ENCODE measurements around the gene BMF. TPM values are rescaled to one million over a fixed set of nuclear protein-coding genes. Genes with fewer than 3 reads are reported as not detected.
"Not testable (repeated sequence)": the region's sequence is repeated elsewhere in the genome, so short reads cannot be mapped to it uniquely, and the experiment has no call there.

The BMF gene
- total RNA-seq, 2 experiments from 2014 or later = 20.6 to 24.6 TPM

GRCh38 chr15:40085266-40085665 lies 23.4 kb downstream of the BMF start:
- POLR2A ChIA-PET = interaction anchor here (1.2 kb wide), 1 partner anchor 12 kb away, joined by 3 read pairs; no protein-coding TSS in a partner anchor
- ATAC-seq (ENCODE audit: low read depth) = no peak
- no peaks in the 10 kb centered on the region for H3K36me3 Mint-ChIP-seq
- peaks cover 19% of the 10 kb centered on the region for H3K4me1 Mint-ChIP-seq
- no peak overlapping the region for H3K4me3 Mint-ChIP-seq
- no peaks in the 10 kb centered on the region for H3K9me3 Mint-ChIP-seq
- DNase-seq = no peak
- H3K27me3 Mint-ChIP-seq = peaks cover 33% of the 10 kb centered on the region
- H3K27ac Mint-ChIP-seq = no peak overlapping the region

GRCh38 chr15:40084650-40085049 lies 24.0 kb downstream of the BMF start:
- Mint-ChIP-seq H3K27me3 (peaks cover 33% of the 10 kb centered on the region), H3K9me3 (no peaks in the 10 kb centered on the region), H3K36me3 (no peaks in the 10 kb centered on the region), H3K4me3 (no peak overlapping the region), H3K4me1 (peaks cover 19% of the 10 kb centered on the region), H3K27ac (no peak overlapping the region)
- no peak for DNase-seq
- no peak for ATAC-seq (ENCODE audit: low read depth)
- POLR2A ChIA-PET = interaction anchor here (1.2 kb wide), 1 partner anchor 12 kb away, joined by 3 read pairs; no protein-coding TSS in a partner anchor

- Mint-ChIP-seq H3K4me1 (peaks cover 19% of the 10 kb centered on the region), H3K27me3 (peaks cover 37% of the 10 kb centered on the region)
- POLR2A ChIA-PET = no interaction called here
Observed at GRCh38 chr15:40082195-40082883, 26.3 kb downstream of the BMF start.

GRCh38 chr15:40081691-40082194 lies 26.9 kb downstream of the BMF start:
- H3K27me3 Mint-ChIP-seq = peaks cover 37% of the 10 kb centered on the region
- H3K4me1 Mint-ChIP-seq = peaks cover 19% of the 10 kb centered on the region
- H3K4me3 Mint-ChIP-seq = peak overlapping the region; percentile 65
- peak; percentile 64 for ATAC-seq (ENCODE audit: low read depth)
- H3K27ac Mint-ChIP-seq = no peak overlapping the region
- POLR2A ChIA-PET = no interaction called here
- DNase-seq = no peak
- H3K36me3 Mint-ChIP-seq = no peaks in the 10 kb centered on the region
- H3K9me3 Mint-ChIP-seq = no peaks in the 10 kb centered on the region

More at GRCh38 chr15:40082195-40082883, 26.3 kb downstream of the BMF start:
- H3K36me3 Mint-ChIP-seq = no peaks in the 10 kb centered on the region
- no peak overlapping the region for H3K4me3 Mint-ChIP-seq
- no peak for DNase-seq
- H3K27ac Mint-ChIP-seq = peak overlapping the region; percentile 45
- ATAC-seq (ENCODE audit: low read depth) = no peak
- H3K9me3 Mint-ChIP-seq = no peaks in the 10 kb centered on the region

- H3K36me3 Mint-ChIP-seq = no peaks in the 10 kb centered on the region
- H3K9me3 Mint-ChIP-seq = no peaks in the 10 kb centered on the region
- POLR2A ChIA-PET = no interaction called here
- no peak overlapping the region for H3K4me3 Mint-ChIP-seq
- ATAC-seq (ENCODE audit: low read depth) = no peak
- peaks cover 19% of the 10 kb centered on the region for H3K4me1 Mint-ChIP-seq
- no peak overlapping the region for H3K27ac Mint-ChIP-seq
- peaks cover 37% of the 10 kb centered on the region for H3K27me3 Mint-ChIP-seq
- no peak for DNase-seq
Observed at GRCh38 chr15:40080847-40081246, 27.8 kb downstream of the BMF start.

- H3K27ac Mint-ChIP-seq = no peak overlapping the region
- no peak for ATAC-seq (ENCODE audit: low read depth)
- H3K9me3 Mint-ChIP-seq = no peaks in the 10 kb centered on the region
- peaks cover 39% of the 10 kb centered on the region for H3K27me3 Mint-ChIP-seq
- H3K4me3 Mint-ChIP-seq = no peak overlapping the region
- DNase-seq = no peak
- H3K4me1 Mint-ChIP-seq = peaks cover 19% of the 10 kb centered on the region
- H3K36me3 Mint-ChIP-seq = no peaks in the 10 kb centered on the region
- POLR2A ChIA-PET = no interaction called here
Observed at GRCh38 chr15:40080104-40080503, 28.6 kb downstream of the BMF start.

- Mint-ChIP-seq H3K27ac (no peak overlapping the region), H3K27me3 (peaks cover 39% of the 10 kb centered on the region), H3K4me3 (no peak overlapping the region), H3K4me1 (peaks cover 19% of the 10 kb centered on the region), H3K36me3 (no peaks in the 10 kb centered on the region), H3K9me3 (no peaks in the 10 kb centered on the region)
- POLR2A ChIA-PET = no interaction called here
- ATAC-seq (ENCODE audit: low read depth) (no peak), DNase-seq (no peak)
Observed at GRCh38 chr15:40079456-40079855, 29.2 kb downstream of the BMF start.

GRCh38 chr15:40075298-40076044 lies 33.2 kb downstream of the BMF start:
- H3K4me3 Mint-ChIP-seq = no peak overlapping the region
- peaks cover 8% of the 10 kb centered on the region for H3K27me3 Mint-ChIP-seq
- peaks cover 8% of the 10 kb centered on the region for H3K4me1 Mint-ChIP-seq
- H3K36me3 Mint-ChIP-seq = no peaks in the 10 kb centered on the region
- POLR2A ChIA-PET = no interaction called here
- no peak for DNase-seq
- ATAC-seq (ENCODE audit: low read depth) = no peak
- no peaks in the 10 kb centered on the region for H3K9me3 Mint-ChIP-seq
- no peak overlapping the region for H3K27ac Mint-ChIP-seq

- H3K36me3 Mint-ChIP-seq; H3K9me3 Mint-ChIP-seq; H3K27me3 Mint-ChIP-seq; ATAC-seq (ENCODE audit: low read depth); H3K4me1 Mint-ChIP-seq; H3K4me3 Mint-ChIP-seq; H3K27ac Mint-ChIP-seq; DNase-seq: not testable (repeated sequence)
- POLR2A ChIA-PET = interaction anchor here (0.7 kb wide), 1 partner anchor 19 kb away, joined by 3 read pairs; no protein-coding TSS in a partner anchor
Observed at GRCh38 chr15:40074656-40075055, 34.0 kb downstream of the BMF start.

- POLR2A ChIA-PET = interaction anchor here (0.7 to 1.2 kb wide), 3 partner anchors 9 to 19 kb away, joined by 3 to 5 read pairs (median 4); no protein-coding TSS in a partner anchor
- H3K36me3 Mint-ChIP-seq; H3K9me3 Mint-ChIP-seq; DNase-seq; H3K27me3 Mint-ChIP-seq; H3K4me1 Mint-ChIP-seq; ATAC-seq (ENCODE audit: low read depth): not testable (repeated sequence)
- Mint-ChIP-seq H3K27ac (peak overlapping the region; percentile 42), H3K4me3 (peak overlapping the region; percentile 78)
Observed at GRCh38 chr15:40073716-40074490, 34.8 kb downstream of the BMF start.

- Mint-ChIP-seq H3K4me3 (no peak overlapping the region), H3K27me3 (peaks cover 4% of the 10 kb centered on the region)
Observed at GRCh38 chr15:40072216-40072990, 36.3 kb downstream of the BMF start.

GRCh38 chr15:40070608-40071218 lies 38.0 kb downstream of the BMF start:
- no peak overlapping the region for H3K4me3 Mint-ChIP-seq
- ATAC-seq (ENCODE audit: low read depth) = no peak
- DNase-seq = no peak
- no peaks in the 10 kb centered on the region for H3K9me3 Mint-ChIP-seq
- no peak overlapping the region for H3K27ac Mint-ChIP-seq
- POLR2A ChIA-PET = no interaction called here
- H3K36me3 Mint-ChIP-seq = no peaks in the 10 kb centered on the region
- H3K4me1 Mint-ChIP-seq = peaks cover 7% of the 10 kb centered on the region
- peaks cover 4% of the 10 kb centered on the region for H3K27me3 Mint-ChIP-seq

More at GRCh38 chr15:40072216-40072990, 36.3 kb downstream of the BMF start:
- H3K27ac Mint-ChIP-seq = no peak overlapping the region
- no peaks in the 10 kb centered on the region for H3K36me3 Mint-ChIP-seq
- POLR2A ChIA-PET = no interaction called here
- ATAC-seq (ENCODE audit: low read depth) = no peak
- DNase-seq = no peak
- peaks cover 7% of the 10 kb centered on the region for H3K4me1 Mint-ChIP-seq
- no peaks in the 10 kb centered on the region for H3K9me3 Mint-ChIP-seq
